Nephron progenitor cell (in vitro differentiated cells): ENCODE data around the gene SOCS3.

Experiments
- DNase-seq: peaks from one replicate; pipeline ENCODE4 v3.0.0; 2021
- H3K27ac Mint-ChIP-seq: 2 replicates; pipeline ENCODE4 v1.8.0; 2021; ENCODE audit warnings: mild to moderate bottlenecking, moderate library complexity, mixed read lengths
- H3K27me3 Mint-ChIP-seq: 2 replicates; pipeline ENCODE4 v1.8.0; 2021; ENCODE audit warnings: mild to moderate bottlenecking, low read depth, mixed read lengths; ENCODE audit not compliant: poor library complexity
- H3K36me3 Mint-ChIP-seq: 2 replicates; pipeline ENCODE4 v1.8.0; 2021; ENCODE audit warnings: low read depth, mixed read lengths
- H3K4me1 Mint-ChIP-seq: 2 replicates; pipeline ENCODE4 v1.8.0; 2021; ENCODE audit warnings: mixed read lengths
- H3K4me3 Mint-ChIP-seq: 2 replicates; pipeline ENCODE4 v1.8.0; 2021; ENCODE audit warnings: mild to moderate bottlenecking, moderate library complexity, mixed read lengths
- H3K9me3 Mint-ChIP-seq: 2 replicates; pipeline ENCODE4 v1.8.0; 2021; ENCODE audit warnings: mild to moderate bottlenecking, moderate library complexity, mixed read lengths
- TF ChIP-seq, protein P1 (sequence below): fragments of 200-600 bp; sonication (generic); IDR thresholded peaks from 2 replicates; pipeline ENCODE4 v1.5.0; 2021; ENCODE audit warnings: antibody characterized with exemption

The SOCS3 gene

DNA sequence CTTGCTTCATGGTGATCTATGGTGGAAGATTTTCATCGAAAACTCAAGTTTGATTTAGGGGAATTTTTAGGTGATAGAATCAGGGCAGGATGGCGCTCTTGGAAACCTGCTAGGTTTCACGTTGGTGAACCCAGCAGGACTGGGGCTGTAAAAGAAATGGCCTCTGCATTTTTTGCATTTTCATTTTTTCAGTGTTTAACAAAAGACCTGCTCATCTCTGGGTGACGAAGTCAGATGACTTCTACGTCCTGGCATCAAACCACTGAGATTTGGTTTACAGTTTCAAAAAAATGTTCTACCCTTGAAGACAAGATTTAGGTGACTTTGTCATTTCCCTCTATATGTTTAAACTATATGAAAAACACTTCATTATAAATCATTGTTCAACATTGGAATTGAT is 20.5 kb upstream of the SOCS3 start:
- no peak for DNase-seq
- TF ChIP-seq, protein P1, sequence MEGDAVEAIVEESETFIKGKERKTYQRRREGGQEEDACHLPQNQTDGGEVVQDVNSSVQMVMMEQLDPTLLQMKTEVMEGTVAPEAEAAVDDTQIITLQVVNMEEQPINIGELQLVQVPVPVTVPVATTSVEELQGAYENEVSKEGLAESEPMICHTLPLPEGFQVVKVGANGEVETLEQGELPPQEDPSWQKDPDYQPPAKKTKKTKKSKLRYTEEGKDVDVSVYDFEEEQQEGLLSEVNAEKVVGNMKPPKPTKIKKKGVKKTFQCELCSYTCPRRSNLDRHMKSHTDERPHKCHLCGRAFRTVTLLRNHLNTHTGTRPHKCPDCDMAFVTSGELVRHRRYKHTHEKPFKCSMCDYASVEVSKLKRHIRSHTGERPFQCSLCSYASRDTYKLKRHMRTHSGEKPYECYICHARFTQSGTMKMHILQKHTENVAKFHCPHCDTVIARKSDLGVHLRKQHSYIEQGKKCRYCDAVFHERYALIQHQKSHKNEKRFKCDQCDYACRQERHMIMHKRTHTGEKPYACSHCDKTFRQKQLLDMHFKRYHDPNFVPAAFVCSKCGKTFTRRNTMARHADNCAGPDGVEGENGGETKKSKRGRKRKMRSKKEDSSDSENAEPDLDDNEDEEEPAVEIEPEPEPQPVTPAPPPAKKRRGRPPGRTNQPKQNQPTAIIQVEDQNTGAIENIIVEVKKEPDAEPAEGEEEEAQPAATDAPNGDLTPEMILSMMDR, result no peak
- Mint-ChIP-seq H3K27me3 (peaks cover 2% of the 10 kb centered on the region), H3K36me3 (peaks cover 22% of the 10 kb centered on the region), H3K9me3 (no peaks in the 10 kb centered on the region), H3K27ac (no peak overlapping the region), H3K4me3 (peak overlapping the region; percentile 99), H3K4me1 (peaks cover 73% of the 10 kb centered on the region)

DNA sequence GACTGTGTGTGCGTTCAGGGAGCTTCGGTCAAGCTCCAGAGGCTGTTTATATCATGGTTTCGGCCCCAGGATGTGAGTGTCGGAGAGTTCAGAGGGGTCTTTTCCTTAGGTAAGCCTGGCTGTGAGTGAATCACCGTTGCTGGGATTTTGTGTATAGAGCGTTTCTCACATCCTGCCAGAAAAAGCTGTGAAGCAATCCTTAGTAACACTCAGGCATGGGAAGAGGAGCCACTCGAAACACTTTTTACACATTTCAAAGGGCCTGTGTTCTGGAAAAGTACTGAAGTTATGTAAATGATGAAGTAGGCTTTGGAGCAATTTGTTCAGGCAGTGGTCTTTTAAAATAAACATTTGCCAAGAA is 19.2 kb upstream of the SOCS3 start:
- Mint-ChIP-seq H3K27me3 (peaks cover 2% of the 10 kb centered on the region), H3K4me3 (peak overlapping the region; percentile 99), H3K4me1 (peaks cover 77% of the 10 kb centered on the region), H3K36me3 (peaks cover 19% of the 10 kb centered on the region), H3K27ac (peak overlapping the region; percentile 94), H3K9me3 (no peaks in the 10 kb centered on the region)
- DNase-seq, result no peak
- TF ChIP-seq, protein P1, result no peak

DNA sequence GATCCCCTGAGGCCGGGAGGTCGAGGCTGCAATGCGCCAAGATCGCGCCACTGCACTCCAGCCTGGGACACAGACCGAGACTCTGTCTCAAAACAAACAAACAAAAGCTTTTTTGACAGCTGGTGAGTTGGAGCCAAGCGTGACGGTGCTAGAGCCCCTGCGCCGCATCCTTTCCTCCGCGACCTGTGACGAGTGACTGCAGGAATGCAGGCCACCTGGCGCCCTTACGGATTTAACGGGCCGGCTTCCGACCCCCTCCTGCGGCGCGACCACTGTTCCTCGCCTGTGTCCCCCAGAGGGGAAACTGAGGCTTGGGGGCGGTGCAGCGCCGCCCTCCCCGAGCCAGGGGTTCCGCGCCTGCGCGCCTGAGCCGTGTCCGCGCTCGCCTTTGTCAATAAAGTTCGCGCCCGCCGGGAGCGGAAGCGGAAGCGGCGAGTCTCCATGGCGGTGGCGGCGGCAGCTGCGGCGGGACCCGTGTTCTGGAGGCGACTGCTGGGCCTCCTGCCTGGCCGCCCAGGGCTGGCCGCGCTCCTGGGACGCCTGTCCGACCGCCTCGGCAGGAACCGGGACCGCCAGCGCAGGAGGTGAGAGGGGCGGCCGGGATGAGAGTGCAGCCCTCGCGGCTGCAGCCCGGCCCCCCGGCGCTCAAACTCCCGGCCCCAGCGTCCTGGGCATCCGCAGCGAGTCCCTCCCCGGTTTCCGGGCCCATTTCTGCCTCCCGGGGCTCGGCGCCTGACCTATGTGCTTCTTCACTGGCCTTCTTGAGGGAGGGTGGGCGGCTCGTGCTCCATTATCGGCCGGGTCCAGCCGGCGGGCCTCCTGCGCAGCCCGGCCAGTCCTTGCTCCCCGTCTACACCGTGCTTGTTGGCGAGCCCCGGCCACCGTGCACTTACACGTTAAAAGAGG is 18.6 kb upstream of the SOCS3 start, which contains the start of gene PGS1:
PGS1 (plus strand) TSS at position 425 of the 906 bp plus-strand sequence; CDS start at position 442, 17 bp downstream.
- Mint-ChIP-seq H3K36me3 (peaks cover 19% of the 10 kb centered on the region), H3K27ac (peak within 1 kb of the TSS; percentile 94), H3K9me3 (no peaks in the 10 kb centered on the region), H3K4me3 (peak within 1 kb of the TSS; percentile 99), H3K4me1 (peaks cover 76% of the 10 kb centered on the region), H3K27me3 (peaks cover 2% of the 10 kb centered on the region)
- TF ChIP-seq, protein P1, result no peak
- DNase-seq, result peak; percentile 76

DNA sequence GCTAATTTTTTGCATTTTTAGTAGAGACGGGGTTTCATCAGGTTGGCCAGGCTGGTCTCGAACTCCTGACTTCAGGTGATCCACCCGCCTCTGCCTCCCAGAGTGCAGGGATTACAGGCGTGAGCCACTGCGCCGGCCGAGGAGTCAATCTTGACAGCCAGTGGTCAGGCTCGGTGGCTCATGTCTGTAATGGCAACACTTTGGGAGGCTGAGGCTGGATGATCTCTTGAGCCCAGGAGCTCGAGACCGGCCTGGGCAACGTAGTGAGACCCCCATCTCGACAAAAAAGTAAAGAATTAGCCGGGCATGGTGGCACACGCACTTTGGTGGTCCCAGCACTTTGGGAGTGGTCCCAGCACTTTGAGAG is 18.0 kb upstream of the SOCS3 start:
- TF ChIP-seq, protein P1, result no peak
- Mint-ChIP-seq H3K36me3 (peaks cover 19% of the 10 kb centered on the region), H3K27ac (no peak overlapping the region), H3K4me3 (peak overlapping the region; percentile 99), H3K4me1 (peaks cover 76% of the 10 kb centered on the region), H3K9me3 (no peaks in the 10 kb centered on the region), H3K27me3 (peaks cover 2% of the 10 kb centered on the region)
- DNase-seq, result no peak

GRCh38 chr17:78376161-78376560 is 16.3 kb upstream of the SOCS3 start:
- TF ChIP-seq, protein P1, result no peak
- Mint-ChIP-seq H3K9me3 (no peaks in the 10 kb centered on the region), H3K27me3 (peaks cover 2% of the 10 kb centered on the region), H3K27ac (no peak overlapping the region), H3K4me3 (no peak overlapping the region), H3K36me3 (peaks cover 6% of the 10 kb centered on the region), H3K4me1 (peaks cover 68% of the 10 kb centered on the region)
- no peak for DNase-seq
